ENCODE data around the gene RICTOR.

The RICTOR gene

GRCh38 chr5:39062530-39062929 is 11.7 kb downstream of the RICTOR start:
- H3K4me2 ChIP-seq (ENCODE audit: low read length, poor library complexity, severe bottlenecking): no peak overlapping the region
- H2AK5ac ChIP-seq (ENCODE audit: low read length, severe bottlenecking): no peak overlapping the region
- H3K79me1 ChIP-seq (replicated peaks; ENCODE audit: low read length, poor library complexity, severe bottlenecking): peaks cover 17% of the 10 kb centered on the region
- H2BK12ac ChIP-seq (ENCODE audit: low read length in 2 of 2): no peak overlapping the region
- H3K27ac ChIP-seq (ENCODE audit: low read length, poor library complexity, severe bottlenecking): no peak overlapping the region
- no peak for DNase-seq
- H3K14ac ChIP-seq (ENCODE audit: low read length in 2 of 2): no peak overlapping the region
- no peaks in the 10 kb centered on the region for H3K27me3 ChIP-seq (ENCODE audit: control insufficient read depth in 1 of 2, insufficient read depth in 1 of 2, low read length in 2 of 2)
- H3K4me3 ChIP-seq (ENCODE audit: insufficient read depth in 1 of 2, low read depth in 1 of 2, low read length in 2 of 2): no peak overlapping the region
- no peak overlapping the region for H2BK120ac ChIP-seq (ENCODE audit: low read depth, low read length)
- peaks cover 7 to 26% of the 10 kb centered on the region in 2 experiments for H3K36me3 ChIP-seq (ENCODE audit: control insufficient read depth in 1 of 2, insufficient read depth in 2 of 2, low read depth in 1 of 2, low read length in 2 of 2)
- no peak overlapping the region for H4K91ac ChIP-seq (ENCODE audit: low read length)
- no peak overlapping the region for H4K8ac ChIP-seq (ENCODE audit: low read length)
- no peak overlapping the region for H2BK5ac ChIP-seq (ENCODE audit: low read depth, low read length, poor library complexity, severe bottlenecking)
- H3K9ac ChIP-seq (ENCODE audit: low read length): peak overlapping the region; percentile 2
- no peak overlapping the region for H3K4ac ChIP-seq (ENCODE audit: low read depth in 1 of 2, low read length in 2 of 2)
- no peaks in the 10 kb centered on the region for H3K9me3 ChIP-seq (ENCODE audit: control insufficient read depth, low read length)
- no peak overlapping the region for H2AFZ ChIP-seq (ENCODE audit: low read depth, low read length)
- no peak overlapping the region for H3K23ac ChIP-seq (ENCODE audit: low read length in 2 of 2)
- H3K18ac ChIP-seq (ENCODE audit: low read depth in 1 of 2, low read length in 2 of 2): no peak overlapping the region
- H2BK15ac ChIP-seq (ENCODE audit: low read depth, poor library complexity, severe bottlenecking): no peak overlapping the region
- no peaks in the 10 kb centered on the region for H3K4me1 ChIP-seq (ENCODE audit: control insufficient read depth, insufficient read depth, low read depth, low read length)

DNA sequence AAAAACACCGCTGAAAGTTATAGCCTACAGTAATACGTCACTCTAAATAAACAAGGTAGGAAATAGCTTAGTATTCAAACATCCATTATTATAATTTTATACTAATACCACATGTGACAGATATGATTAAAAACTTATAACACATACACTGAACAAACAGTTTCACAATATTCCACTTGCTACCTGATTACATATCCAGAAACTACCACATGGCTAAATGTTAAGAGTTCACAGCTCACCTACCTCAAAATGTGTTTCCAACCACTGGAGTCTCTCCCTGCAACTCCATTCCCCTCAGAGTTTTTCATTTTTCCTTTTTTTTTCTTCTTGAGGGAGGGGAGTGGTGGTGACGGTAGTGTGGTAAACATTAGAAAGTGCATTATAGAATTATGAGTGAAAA is 12.1 kb downstream of the RICTOR start:
- Histone ChIP-seq H2BK120ac (ENCODE audit: low read depth, low read length) (no peak overlapping the region), H2BK12ac (ENCODE audit: low read length in 2 of 2) (no peak overlapping the region), H3K9ac (ENCODE audit: low read length) (no peak overlapping the region), H3K79me1 (replicated peaks; ENCODE audit: low read length, poor library complexity, severe bottlenecking) (peaks cover 17% of the 10 kb centered on the region), H3K23ac (ENCODE audit: low read length in 2 of 2) (no peak overlapping the region), H3K4ac (ENCODE audit: low read depth in 1 of 2, low read length in 2 of 2) (no peak overlapping the region), H3K4me3 (ENCODE audit: insufficient read depth in 1 of 2, low read depth in 1 of 2, low read length in 2 of 2) (no peak overlapping the region), H3K14ac (ENCODE audit: low read length in 2 of 2) (no peak overlapping the region), H3K4me2 (ENCODE audit: low read length, poor library complexity, severe bottlenecking) (no peak overlapping the region), H2BK5ac (ENCODE audit: low read depth, low read length, poor library complexity, severe bottlenecking) (no peak overlapping the region), H4K8ac (ENCODE audit: low read length) (no peak overlapping the region), H2BK15ac (ENCODE audit: low read depth, poor library complexity, severe bottlenecking) (no peak overlapping the region), H2AK5ac (ENCODE audit: low read length, severe bottlenecking) (no peak overlapping the region), H2AFZ (ENCODE audit: low read depth, low read length) (no peak overlapping the region), H4K91ac (ENCODE audit: low read length) (no peak overlapping the region), H3K36me3 (ENCODE audit: control insufficient read depth in 1 of 2, insufficient read depth in 2 of 2, low read depth in 1 of 2, low read length in 2 of 2) (peaks cover 7 to 21% of the 10 kb centered on the region in 2 experiments), H3K27ac (ENCODE audit: low read length, poor library complexity, severe bottlenecking) (no peak overlapping the region), H3K27me3 (ENCODE audit: control insufficient read depth in 1 of 2, insufficient read depth in 1 of 2, low read length in 2 of 2) (no peaks in the 10 kb centered on the region), H3K9me3 (ENCODE audit: control insufficient read depth, low read length) (no peaks in the 10 kb centered on the region), H3K18ac (ENCODE audit: low read depth in 1 of 2, low read length in 2 of 2) (no peak overlapping the region), H3K4me1 (ENCODE audit: control insufficient read depth, insufficient read depth, low read depth, low read length) (no peaks in the 10 kb centered on the region)
- no CpG with 5 or more reads among the region's 3 CpGs for whole genome bisulfite sequencing
- no peak for DNase-seq

GRCh38 chr5:39059064-39059463 is 15.1 kb downstream of the RICTOR start:
- H2BK120ac ChIP-seq (ENCODE audit: low read depth, low read length): no peak overlapping the region
- no peak overlapping the region for H3K9ac ChIP-seq (ENCODE audit: low read length)
- H3K4me3 ChIP-seq (ENCODE audit: insufficient read depth in 1 of 2, low read depth in 1 of 2, low read length in 2 of 2): no peak overlapping the region
- H3K23ac ChIP-seq (ENCODE audit: low read length in 2 of 2): no peak overlapping the region
- H3K14ac ChIP-seq (ENCODE audit: low read length in 2 of 2): no peak overlapping the region
- peaks cover 6% of the 10 kb centered on the region for H3K79me1 ChIP-seq (replicated peaks; ENCODE audit: low read length, poor library complexity, severe bottlenecking)
- no peak overlapping the region for H3K18ac ChIP-seq (ENCODE audit: low read depth in 1 of 2, low read length in 2 of 2)
- no peak overlapping the region for H4K8ac ChIP-seq (ENCODE audit: low read length)
- H3K4me1 ChIP-seq (ENCODE audit: control insufficient read depth, insufficient read depth, low read depth, low read length): no peaks in the 10 kb centered on the region
- H2BK5ac ChIP-seq (ENCODE audit: low read depth, low read length, poor library complexity, severe bottlenecking): no peak overlapping the region
- no peak for DNase-seq
- H3K4ac ChIP-seq (ENCODE audit: low read depth in 1 of 2, low read length in 2 of 2): no peak overlapping the region
- H3K27me3 ChIP-seq (ENCODE audit: control insufficient read depth in 1 of 2, insufficient read depth in 1 of 2, low read length in 2 of 2): no peaks in the 10 kb centered on the region
- no peak overlapping the region for H3K27ac ChIP-seq (ENCODE audit: low read length, poor library complexity, severe bottlenecking)
- H2BK12ac ChIP-seq (ENCODE audit: low read length in 2 of 2): no peak overlapping the region
- no peaks in the 10 kb centered on the region for H3K9me3 ChIP-seq (ENCODE audit: control insufficient read depth, low read length)
- H4K91ac ChIP-seq (ENCODE audit: low read length): no peak overlapping the region
- peaks cover 3 to 9% of the 10 kb centered on the region in 2 experiments for H3K36me3 ChIP-seq (ENCODE audit: control insufficient read depth in 1 of 2, insufficient read depth in 2 of 2, low read depth in 1 of 2, low read length in 2 of 2)
- no peak overlapping the region for H3K4me2 ChIP-seq (ENCODE audit: low read length, poor library complexity, severe bottlenecking)
- no peak overlapping the region for H2BK15ac ChIP-seq (ENCODE audit: low read depth, poor library complexity, severe bottlenecking)
- WGBS: 89% methylated on average over 2 of the region's 2 CpGs
- H2AK5ac ChIP-seq (ENCODE audit: low read length, severe bottlenecking): no peak overlapping the region
- H2AFZ ChIP-seq (ENCODE audit: low read depth, low read length): no peak overlapping the region

DNA sequence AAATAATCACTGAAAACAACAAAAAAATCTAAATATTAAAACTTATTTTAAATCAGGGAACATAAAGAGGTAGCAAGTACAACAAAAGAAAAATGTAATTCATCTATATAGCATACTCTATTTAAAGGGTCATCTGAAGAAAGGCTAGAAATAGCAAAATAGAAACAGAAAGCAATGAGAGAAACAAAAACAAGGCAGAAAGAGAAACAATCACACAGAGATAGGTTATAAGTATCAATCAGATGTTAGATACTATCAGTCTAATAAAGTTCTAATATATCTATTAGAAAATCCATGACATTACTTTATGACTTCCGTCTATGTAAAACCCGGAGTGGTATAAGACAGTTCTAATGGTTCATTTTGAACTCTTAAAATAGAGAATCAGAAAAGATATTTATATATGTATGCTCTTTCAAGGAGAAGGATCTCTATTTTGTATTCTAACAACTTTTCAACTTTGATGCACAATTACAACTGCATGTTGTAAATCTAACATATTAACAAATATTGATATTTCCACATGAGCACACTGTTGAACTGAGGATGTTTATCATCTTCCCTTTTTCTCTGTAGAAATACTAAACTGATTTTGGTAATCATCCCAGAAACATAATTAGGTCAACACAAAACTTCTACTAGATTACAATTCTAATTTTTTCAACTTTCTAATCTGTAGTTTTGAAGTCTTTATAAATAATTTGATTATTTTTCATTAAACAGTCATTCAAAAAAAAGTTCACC is 15.8 kb downstream of the RICTOR start:
- no peak overlapping the region for H2BK5ac ChIP-seq (ENCODE audit: low read depth, low read length, poor library complexity, severe bottlenecking)
- H3K27me3 ChIP-seq (ENCODE audit: control insufficient read depth in 1 of 2, insufficient read depth in 1 of 2, low read length in 2 of 2): no peaks in the 10 kb centered on the region
- no peak overlapping the region for H3K27ac ChIP-seq (ENCODE audit: low read length, poor library complexity, severe bottlenecking)
- no peak overlapping the region for H2AK5ac ChIP-seq (ENCODE audit: low read length, severe bottlenecking)
- no peak overlapping the region for H2BK120ac ChIP-seq (ENCODE audit: low read depth, low read length)
- H2AFZ ChIP-seq (ENCODE audit: low read depth, low read length): no peak overlapping the region
- no peak overlapping the region for H2BK12ac ChIP-seq (ENCODE audit: low read length in 2 of 2)
- H3K18ac ChIP-seq (ENCODE audit: low read depth in 1 of 2, low read length in 2 of 2): no peak overlapping the region
- H3K4me1 ChIP-seq (ENCODE audit: control insufficient read depth, insufficient read depth, low read depth, low read length): no peaks in the 10 kb centered on the region
- H3K36me3 ChIP-seq (ENCODE audit: control insufficient read depth in 1 of 2, insufficient read depth in 2 of 2, low read depth in 1 of 2, low read length in 2 of 2): peaks cover 3 to 9% of the 10 kb centered on the region in 2 experiments
- DNase-seq: no peak
- H3K23ac ChIP-seq (ENCODE audit: low read length in 2 of 2): no peak overlapping the region
- no peak overlapping the region for H3K4ac ChIP-seq (ENCODE audit: low read depth in 1 of 2, low read length in 2 of 2)
- WGBS: no CpG with 5 or more reads among the region's 2 CpGs
- no peak overlapping the region for H4K8ac ChIP-seq (ENCODE audit: low read length)
- H3K9ac ChIP-seq (ENCODE audit: low read length): peak overlapping the region; percentile 88
- no peak overlapping the region for H3K14ac ChIP-seq (ENCODE audit: low read length in 2 of 2)
- no peak overlapping the region for H3K4me2 ChIP-seq (ENCODE audit: low read length, poor library complexity, severe bottlenecking)
- peaks cover 7% of the 10 kb centered on the region for H3K79me1 ChIP-seq (replicated peaks; ENCODE audit: low read length, poor library complexity, severe bottlenecking)
- no peaks in the 10 kb centered on the region for H3K9me3 ChIP-seq (ENCODE audit: control insufficient read depth, low read length)
- H2BK15ac ChIP-seq (ENCODE audit: low read depth, poor library complexity, severe bottlenecking): no peak overlapping the region
- H4K91ac ChIP-seq (ENCODE audit: low read length): no peak overlapping the region
- peak overlapping the region in 1 of 2 experiments; percentile 64 for H3K4me3 ChIP-seq (ENCODE audit: insufficient read depth in 1 of 2, low read depth in 1 of 2, low read length in 2 of 2)
